ENCODE results near the gene CSGALNACT2.
A peak's percentile ranks its signal among the peaks of the same experiment; 100 is the strongest.

The CSGALNACT2 gene

GRCh38 chr10:43204042-43204942 is 66.0 kb downstream of the CSGALNACT2 start:
- DNase-seq: peak in 1 of 2 donors; percentile 15

- DNase-seq: peak; percentile 66 to 68
Measured at GRCh38 chr10:43204943-43205671, 66.9 kb downstream of the CSGALNACT2 start.

- peak in 1 of 2 donors; percentile 11 for DNase-seq
Measured at GRCh38 chr10:43205681-43206390, 67.6 kb downstream of the CSGALNACT2 start.

GRCh38 chr10:43206391-43207235 is 68.4 kb downstream of the CSGALNACT2 start:
- peak in 1 of 2 donors; percentile 11 for DNase-seq

GRCh38 chr10:43208147-43209073 is 70.2 kb downstream of the CSGALNACT2 start:
- DNase-seq: peak in 1 of 2 donors; percentile 11

GRCh38 chr10:43209074-43209455 is 70.8 kb downstream of the CSGALNACT2 start:
- DNase-seq: peak in 1 of 2 donors; percentile 13

- no peak for DNase-seq
Measured at GRCh38 chr10:43209651-43210141, 71.5 kb downstream of the CSGALNACT2 start.

GRCh38 chr10:43210556-43210955 is 72.3 kb downstream of the CSGALNACT2 start:
- DNase-seq: no peak

GRCh38 chr10:43211030-43211429 is 72.8 kb downstream of the CSGALNACT2 start:
- DNase-seq: no peak

GRCh38 chr10:43211431-43212042 is 73.3 kb downstream of the CSGALNACT2 start:
- no peak for DNase-seq

- DNase-seq: no peak
Measured at GRCh38 chr10:43212043-43212721, 73.9 kb downstream of the CSGALNACT2 start.

GRCh38 chr10:43214071-43214955 is 76.1 kb downstream of the CSGALNACT2 start:
- no peak for DNase-seq

- no peak for DNase-seq
Measured at GRCh38 chr10:43214956-43215561, 76.8 kb downstream of the CSGALNACT2 start.

- DNase-seq: no peak
Measured at GRCh38 chr10:43215758-43216455, 77.7 kb downstream of the CSGALNACT2 start.

- no peak for DNase-seq
Measured at GRCh38 chr10:43216931-43217562, 78.8 kb downstream of the CSGALNACT2 start.

GRCh38 chr10:43217563-43218205 is 79.4 kb downstream of the CSGALNACT2 start:
- no peak for DNase-seq

Data from stimulated activated CD4-positive, alpha-beta T cell treated with anti-CD3 and anti-CD28 coated beads, Interleukin-2, amount 100 ng/mL, for 24 hours (primary cell).